Body of pancreas (tissue), 4 donors: ENCODE data around the gene DPH6. TPM values are rescaled to one million over a fixed set of nuclear protein-coding genes. Genes with fewer than 3 reads are reported as not detected.

Experiments used
- ATAC-seq: fragments of 150-250 bp; one replicate; pipeline ENCODE4 v1.9.1; 2016
- DNase-seq, 4 donors: peaks; one replicate each; pipeline ENCODE4 v3.0.0-alpha.2; 2019
- H3K27ac ChIP-seq, 4 donors: fragments of 200-600 bp; sonication (generic); 1 replicate in 3 of 4; 2 replicates in 1 of 4; pipeline versions ENCODE4 v1.5.1 to v1.6.1; 2016 to 2019; ENCODE audit warnings: mild to moderate bottlenecking in 1 of 4, mixed read lengths in 1 of 4, moderate library complexity in 1 of 4
- H3K27me3 ChIP-seq, 2 donors: fragments of 200-600 bp; sonication (generic); one replicate each; pipeline ENCODE4 v1.6.0; 2016; ENCODE audit warnings: mild to moderate bottlenecking in 1 of 2
- H3K36me3 ChIP-seq, 2 donors: fragments of 200-600 bp; sonication (generic); replicated peaks in 1 of 2; 2 replicates each; pipeline ENCODE4 v1.5.1; 2016; ENCODE audit warnings: low read depth in 2 of 2; ENCODE audit not compliant: insufficient read depth in 1 of 2
- H3K4me1 ChIP-seq: fragments of 200-600 bp; sonication (generic); one replicate; pipeline ENCODE4 v1.6.0; 2016
- H3K4me3 ChIP-seq, 2 donors: fragments of 200-600 bp; sonication (generic); 1 replicate in 1 of 2; 2 replicates in 1 of 2; pipeline ENCODE4 v1.5.1; 2016 to 2019
- H3K9me3 ChIP-seq, 3 donors: fragments of 200-600 bp; sonication (generic); 1 replicate in 2 of 3; 2 replicates in 1 of 3; pipeline ENCODE4 v1.5.1; 2016
- POLR2A ChIP-seq, 3 donors: fragments of 450-650 bp; IDR thresholded peaks; one replicate each; pipeline ENCODE4 v1.6.1; 2016; ENCODE audit warnings: antibody characterized with exemption in 3 of 3, mild to moderate bottlenecking in 2 of 3
- WGBS, 2 donors: methylation state at CpG; one replicate each; pipeline ENCODE4 v1.1.5; 2017; 5-methylcytosine and 5-hydroxymethylcytosine counted together
- intact Hi-C: fragments of 100-400 bp; cut with DNase I; formaldehyde crosslinking; loops from one replicate; pipeline ENCODE4 v1.15.1; 2023
- total RNA-seq, 2 donors: library from RNA; depleted of rRNA; stranded (reverse); fragments of >200 nt; gene quantifications; one replicate each; pipeline ENCODE4 v1.1.0, GENCODE V29; 2016
- TF ChIP-seq, protein P1 (sequence below), 7 experiments: fragments of 450-650 bp in 4 of 7; fragments of 200-600 bp in 3 of 7; sonication (generic) in 3 of 7; IDR thresholded peaks; one replicate each; pipeline ENCODE4 v1.5.1; 2016 to 2019; ENCODE audit warnings: antibody characterized with exemption in 7 of 7

The DPH6 gene
- total RNA-seq, 2 donors from 2014 or later = 10.9 to 18.9 TPM

DNA sequence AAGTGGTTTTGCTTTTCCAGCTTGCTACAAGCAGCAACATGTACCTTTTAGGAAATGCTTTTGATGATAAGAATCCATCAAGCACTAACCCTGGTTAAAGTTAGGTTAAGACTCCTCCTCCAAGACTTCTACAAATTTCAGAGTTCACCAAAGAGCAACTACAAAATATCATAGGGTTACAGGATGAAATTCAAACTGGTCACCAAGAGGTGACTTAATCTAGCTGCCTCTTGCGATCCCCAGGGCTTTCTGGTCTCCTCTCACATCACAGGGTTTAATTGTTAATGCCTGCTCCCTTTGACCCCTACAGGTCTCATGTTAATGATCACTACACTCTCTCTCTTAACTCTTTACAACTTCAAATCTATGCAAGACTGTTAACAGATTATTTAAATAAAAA is 66.5 kb downstream of the DPH6 start:
- WGBS, 2 donors = 42 to 58% methylated on average over 1 of the region's 1 CpG
- Histone ChIP-seq H3K9me3 (no peaks in the 10 kb centered on the region), H3K4me1 (no peaks in the 10 kb centered on the region), H3K27me3 (no peaks in the 10 kb centered on the region), H3K4me3 (no peak overlapping the region), H3K27ac (no peak overlapping the region), H3K36me3 (no peaks in the 10 kb centered on the region)
- intact Hi-C loops = no loop called here
- no peak for TF ChIP-seq POLR2A (IDR thresholded peaks at IDR 0.05)
- TF ChIP-seq, protein P1, sequence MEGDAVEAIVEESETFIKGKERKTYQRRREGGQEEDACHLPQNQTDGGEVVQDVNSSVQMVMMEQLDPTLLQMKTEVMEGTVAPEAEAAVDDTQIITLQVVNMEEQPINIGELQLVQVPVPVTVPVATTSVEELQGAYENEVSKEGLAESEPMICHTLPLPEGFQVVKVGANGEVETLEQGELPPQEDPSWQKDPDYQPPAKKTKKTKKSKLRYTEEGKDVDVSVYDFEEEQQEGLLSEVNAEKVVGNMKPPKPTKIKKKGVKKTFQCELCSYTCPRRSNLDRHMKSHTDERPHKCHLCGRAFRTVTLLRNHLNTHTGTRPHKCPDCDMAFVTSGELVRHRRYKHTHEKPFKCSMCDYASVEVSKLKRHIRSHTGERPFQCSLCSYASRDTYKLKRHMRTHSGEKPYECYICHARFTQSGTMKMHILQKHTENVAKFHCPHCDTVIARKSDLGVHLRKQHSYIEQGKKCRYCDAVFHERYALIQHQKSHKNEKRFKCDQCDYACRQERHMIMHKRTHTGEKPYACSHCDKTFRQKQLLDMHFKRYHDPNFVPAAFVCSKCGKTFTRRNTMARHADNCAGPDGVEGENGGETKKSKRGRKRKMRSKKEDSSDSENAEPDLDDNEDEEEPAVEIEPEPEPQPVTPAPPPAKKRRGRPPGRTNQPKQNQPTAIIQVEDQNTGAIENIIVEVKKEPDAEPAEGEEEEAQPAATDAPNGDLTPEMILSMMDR (IDR thresholded peaks at IDR 0.05) = no peak
- ATAC-seq = no peak
- no peak for DNase-seq

DNA sequence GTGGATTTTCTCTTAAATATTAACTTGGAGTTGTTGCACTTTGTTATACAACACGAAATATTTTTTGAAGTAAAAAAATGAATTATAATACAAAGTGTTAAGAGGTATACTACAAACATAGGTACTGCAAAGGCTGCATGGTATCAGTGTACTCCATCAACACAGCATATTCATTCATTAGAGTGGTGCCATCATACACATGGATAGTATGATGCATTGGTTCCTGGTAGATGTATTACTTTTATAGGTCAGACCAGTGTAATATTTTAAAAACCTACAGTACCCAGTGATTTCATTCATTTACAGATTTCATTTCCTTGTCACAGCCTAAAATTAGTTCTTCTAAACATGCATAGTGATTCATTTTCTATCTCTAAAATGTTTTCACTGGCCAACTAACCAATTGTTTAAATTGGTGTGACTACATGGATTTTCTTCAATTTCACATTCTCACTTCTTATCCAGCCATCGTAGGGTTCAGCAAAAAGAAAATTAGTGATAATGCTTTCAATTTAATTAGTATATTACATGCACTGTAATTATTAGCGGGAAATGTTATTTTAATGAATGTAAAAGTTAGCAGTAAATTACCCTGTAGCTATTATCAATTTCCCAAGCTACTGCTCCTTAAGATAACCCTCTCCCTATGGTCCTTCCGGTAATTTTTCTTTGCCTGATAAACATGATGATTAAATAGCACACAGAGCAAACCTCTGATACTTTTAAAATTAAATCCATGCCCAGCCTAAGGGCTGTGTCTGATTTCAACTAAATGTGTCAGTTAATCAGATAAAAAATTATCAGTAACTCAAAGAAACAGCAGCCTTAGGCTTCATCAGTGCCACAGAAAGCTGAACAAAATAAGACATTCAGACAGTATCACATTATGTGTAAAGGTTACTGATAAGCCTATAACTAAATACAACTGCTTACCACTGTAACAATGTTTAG is 68.4 kb downstream of the DPH6 start:
- Histone ChIP-seq H3K4me3 (no peak overlapping the region), H3K4me1 (no peaks in the 10 kb centered on the region), H3K9me3 (no peaks in the 10 kb centered on the region), H3K27me3 (no peaks in the 10 kb centered on the region), H3K27ac (no peak overlapping the region), H3K36me3 (no peaks in the 10 kb centered on the region)
- DNase-seq = no peak
- WGBS, 2 donors = 73 to 76% methylated on average over 4 of the region's 4 CpGs
- intact Hi-C loops = no loop called here
- no peak for ATAC-seq
- TF ChIP-seq, protein P1 (IDR thresholded peaks at IDR 0.05) = no peak
- no peak for TF ChIP-seq POLR2A (IDR thresholded peaks at IDR 0.05)

DNA sequence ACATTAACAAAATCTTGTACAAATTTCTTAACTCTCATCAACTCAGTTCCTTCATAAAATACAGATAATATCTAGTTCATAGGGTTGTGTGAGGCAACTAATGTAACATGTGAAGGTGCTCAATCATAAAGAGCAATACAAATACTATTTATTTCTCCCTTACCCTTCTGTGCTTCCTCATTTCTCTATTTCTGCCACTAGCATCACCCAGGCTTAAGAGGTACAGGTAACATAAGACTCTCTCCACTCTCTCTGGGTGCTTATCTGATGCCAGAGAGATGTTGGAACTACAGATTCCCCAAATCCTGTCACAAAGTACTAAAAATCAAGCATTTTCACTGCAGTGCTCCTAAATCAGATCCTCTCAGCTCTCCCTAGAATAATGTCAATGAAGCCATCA is 74.9 kb downstream of the DPH6 start:
- no peak overlapping the region for H3K27ac ChIP-seq
- no peaks in the 10 kb centered on the region for H3K9me3 ChIP-seq
- TF ChIP-seq, protein P1 (IDR thresholded peaks at IDR 0.05) = no peak
- TF ChIP-seq POLR2A (IDR thresholded peaks at IDR 0.05) = no peak
- H3K27me3 ChIP-seq = no peaks in the 10 kb centered on the region
- no peak overlapping the region for H3K4me3 ChIP-seq
- no peaks in the 10 kb centered on the region for H3K4me1 ChIP-seq
- no peaks in the 10 kb centered on the region for H3K36me3 ChIP-seq
- intact Hi-C loops = no loop called here
- DNase-seq = no peak
- ATAC-seq = no peak

DNA sequence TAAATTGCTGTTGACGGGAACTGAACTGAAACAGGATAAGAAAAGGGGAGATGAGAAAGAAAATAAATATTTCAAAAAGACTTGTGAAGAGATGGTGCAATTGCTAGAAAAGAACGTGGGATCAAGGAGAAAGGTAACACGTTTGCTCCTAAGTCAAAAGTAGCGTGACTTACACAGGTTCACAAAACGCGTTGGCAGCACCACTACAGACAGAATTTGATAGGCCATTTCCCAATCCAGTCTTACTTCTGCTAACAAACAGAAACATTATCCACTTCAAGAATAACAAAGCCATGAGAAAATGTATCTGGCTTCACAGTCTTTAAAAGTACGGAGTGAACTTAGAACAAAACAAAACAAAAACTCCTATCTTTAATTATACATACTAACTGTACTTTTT is 75.5 kb downstream of the DPH6 start:
- 89 to 91% methylated on average over 7 of the region's 7 CpGs for whole genome bisulfite sequencing, 2 donors
- no peak for TF ChIP-seq POLR2A (IDR thresholded peaks at IDR 0.05)
- TF ChIP-seq, protein P1 (IDR thresholded peaks at IDR 0.05) = no peak
- ATAC-seq (no peak), DNase-seq (no peak)
- H3K36me3 ChIP-seq = no peaks in the 10 kb centered on the region
- H3K27ac ChIP-seq = no peak overlapping the region
- H3K27me3 ChIP-seq = no peaks in the 10 kb centered on the region
- intact Hi-C loops = no loop called here
- no peak overlapping the region for H3K4me3 ChIP-seq
- no peaks in the 10 kb centered on the region for H3K4me1 ChIP-seq
- H3K9me3 ChIP-seq = no peaks in the 10 kb centered on the region

DNA sequence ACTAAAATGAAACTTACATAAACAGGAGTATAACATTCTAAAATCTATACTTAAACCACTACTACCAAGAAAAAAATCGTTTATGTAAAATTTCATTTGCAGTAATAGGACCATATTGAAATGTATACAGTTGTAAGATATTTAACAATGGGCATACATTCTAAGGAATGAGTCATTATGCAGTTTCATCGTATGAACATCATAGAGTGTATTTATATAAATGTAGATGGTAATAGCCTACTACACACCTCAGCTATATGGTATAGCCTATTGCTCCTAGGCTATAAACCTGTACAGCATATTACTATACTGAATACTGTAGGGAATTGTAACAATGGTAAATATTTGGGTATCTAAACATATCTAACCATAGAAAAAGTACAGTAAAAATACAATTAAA is 79.5 kb downstream of the DPH6 start:
- ATAC-seq (no peak), DNase-seq (no peak)
- Histone ChIP-seq H3K4me3 (no peak overlapping the region), H3K36me3 (no peaks in the 10 kb centered on the region), H3K4me1 (no peaks in the 10 kb centered on the region), H3K27ac (no peak overlapping the region), H3K9me3 (no peaks in the 10 kb centered on the region), H3K27me3 (no peaks in the 10 kb centered on the region)
- intact Hi-C loops = no loop called here
- TF ChIP-seq POLR2A (IDR thresholded peaks at IDR 0.05) = no peak
- TF ChIP-seq, protein P1 (IDR thresholded peaks at IDR 0.05) = no peak
- 44 to 47% methylated on average over 2 of the region's 2 CpGs for WGBS, 2 donors
